Measurements from ENCODE around the gene DPH7. TPM values are rescaled to one million over a fixed set of nuclear protein-coding genes. Genes with fewer than 3 reads are reported as not detected.
A peak's percentile ranks its signal among the peaks of the same experiment; 100 is the strongest.

Gene DPH7
- total and polyA plus RNA-seq, 2 of the 8 experiments (the other 6 are each of a cell fraction or from before 2014, with no cell fraction given): 44.6 to 45.5 TPM

- H3K4me2 ChIP-seq (ENCODE audit: insufficient read depth in 1 of 2, low read depth in 2 of 2, low read length in 2 of 2): no peak overlapping the region
- H3K4me1 ChIP-seq (replicated peaks in 1 of 4; ENCODE audit: control insufficient read depth in 3 of 4, insufficient read depth in 4 of 4, low read length in 3 of 4): peaks cover 0 to 8% (median 3%) of the 10 kb centered on the region in 4 experiments; a peak in 4 of 7 replicates
- 87% methylated on average over 18 of the region's 21 CpGs; no CpG with 5 or more reads in 1 of the 2 experiments for WGBS, 2 experiments (ENCODE audit: extremely low coverage in 1 of 2, insufficient coverage in 1 of 2, insufficient read length in 1 of 2, insufficient replicate concordance in 2 of 2, low coverage in 1 of 2, low lambda C conversion rate in 2 of 2, missing lambda C conversion rate in 1 of 2)
- H3K18ac ChIP-seq (ENCODE audit: extremely low read depth, low read length): 0 out of 2 replicates have a peak overlapping the region, but pooled peaks have one; percentile 1
- H4K91ac ChIP-seq (replicated peaks; ENCODE audit: insufficient read length, low read length): no peak overlapping the region
- no peak overlapping the region for H3K23ac ChIP-seq (ENCODE audit: insufficient read length)
- TF ChIP-seq RAD21 (IDR thresholded peaks at IDR 0.05 in 1 of 2, conservative IDR thresholded peaks at IDR 0.05 in 1 of 2; ENCODE audit: low read depth in 2 of 2, low read length in 2 of 2) (no peak), POLR2A (IDR thresholded peaks at IDR 0.05; ENCODE audit: control extremely low read depth in 1 of 2, low read depth in 2 of 2, low read length in 2 of 2) (peak in 1 of 2 experiments; percentile 25; a peak in 1 of 3 replicates), JUND (IDR thresholded peaks at IDR 0.05; ENCODE audit: low read length) (peak; percentile 39; the same call in 1 of the 2 replicates), USF2 (IDR thresholded peaks at IDR 0.05; ENCODE audit: low read length) (peak; percentile 36; the same call in 1 of the 2 replicates), GTF2F1 (IDR thresholded peaks at IDR 0.05; ENCODE audit: borderline replicate concordance, low read depth, low read length) (no peak), SP2 (IDR thresholded peaks at IDR 0.05; ENCODE audit: low read length) (no peak)
- peak overlapping the region; percentile 7; the same call in 1 of the 2 replicates for H3K27ac ChIP-seq (ENCODE audit: low read depth, low read length)
- peak overlapping the region; percentile 71; the same call in 1 of the 2 replicates for H4K8ac ChIP-seq (ENCODE audit: extremely low read depth, insufficient read depth, low read length)
- FAIRE-seq (no peak), DNase-seq (ENCODE audit: low read depth in 1 of 2, low spot score in 2 of 2) (no peak)
- no peak overlapping the region for H4K5ac ChIP-seq (ENCODE audit: insufficient read length, low read depth, low read length)
- H2BK15ac ChIP-seq (ENCODE audit: low read length): peak overlapping the region; percentile 88; the same call in 1 of the 2 replicates
- peak overlapping the region; percentile 27 for H3K4ac ChIP-seq (replicated peaks; ENCODE audit: insufficient read length, low read depth, low read length)
- H3K36me3 ChIP-seq (ENCODE audit: control insufficient read depth in 2 of 4, insufficient read depth in 4 of 4, low read length in 3 of 4): peaks cover 3 to 25% (median 11%) of the 10 kb centered on the region in 4 experiments; a peak in 6 of 8 replicates
- peak overlapping the region; percentile 55; the same call in 1 of the 2 replicates for H2BK5ac ChIP-seq (ENCODE audit: low read depth, low read length)
- no peaks in the 10 kb centered on the region for H3K9me3 ChIP-seq (ENCODE audit: insufficient read depth in 2 of 2, low read depth in 1 of 2, low read length in 1 of 2)
- peaks cover 0 to 12% of the 10 kb centered on the region in 2 experiments; a peak in 2 of 4 replicates for H3K79me2 ChIP-seq (ENCODE audit: control insufficient read depth in 1 of 2, insufficient read depth in 2 of 2, low read length in 2 of 2)
- H3K56ac ChIP-seq (replicated peaks; ENCODE audit: insufficient read length, low read depth, low read length): no peak overlapping the region
- H3K14ac ChIP-seq (ENCODE audit: insufficient read length): no peak overlapping the region
- no peaks in the 10 kb centered on the region for H3K23me2 ChIP-seq (ENCODE audit: low read depth, low read length)
- ChIA-PET CTCF (ENCODE audit: partially characterized antibody) (interaction anchor here (0.8 to 1.1 kb wide), 4 partner anchors 20 to 34 kb away, joined by 3 to 4 read pairs (median 4); no protein-coding TSS in a partner anchor), POLR2A (ENCODE audit: partially characterized antibody) (interaction anchor here (0.9 to 1.4 kb wide), 4 partner anchors 15 to 34 kb away, joined by 3 to 4 read pairs (median 4); no protein-coding TSS in a partner anchor)
- peaks cover 11 to 28% of the 10 kb centered on the region in 2 experiments for H4K20me1 ChIP-seq (replicated peaks in 1 of 2; ENCODE audit: control insufficient read depth in 1 of 2, insufficient read depth in 2 of 2, low read length in 2 of 2)
- H3K79me1 ChIP-seq (ENCODE audit: low read depth, low read length): no peaks in the 10 kb centered on the region; the same call in 1 of the 2 replicates
- peak overlapping the region; percentile 23; the same call in 1 of the 2 replicates for H2BK12ac ChIP-seq (ENCODE audit: low read depth, low read length)
- no peak overlapping the region for H3K9ac ChIP-seq (replicated peaks in 1 of 4; ENCODE audit: extremely low read depth in 1 of 4, low read depth in 3 of 4, low read length in 3 of 4)
- H3K27me3 ChIP-seq (replicated peaks in 1 of 4; ENCODE audit: control insufficient read depth in 3 of 4, extremely low read depth in 1 of 4, insufficient read depth in 3 of 4, low read length in 3 of 4): no peaks in the 10 kb centered on the region
- 0 out of 2 replicates have a peak overlapping the region, but pooled peaks have one; percentile 8 for H2AK5ac ChIP-seq (ENCODE audit: low read depth, low read length)
- no peak overlapping the region for H2AFZ ChIP-seq (ENCODE audit: low read length)
- H2BK20ac ChIP-seq (ENCODE audit: low read length): peak overlapping the region; percentile 61; the same call in 1 of the 2 replicates
- no peak overlapping the region for H3K4me3 ChIP-seq (ENCODE audit: extremely low read depth in 1 of 4, insufficient read depth in 2 of 4, low read depth in 3 of 4, low read length in 4 of 4)
- no peak overlapping the region for H2BK120ac ChIP-seq (replicated peaks; ENCODE audit: low read depth, low read length)
Observed at GRCh38 chr9:137611623-137612609, 33.2 kb upstream of the DPH7 start.
